SK-N-SH (cell line): ENCODE data around the gene C5orf63. TPM values are rescaled to one million over a fixed set of nuclear protein-coding genes. Genes with fewer than 3 reads are reported as not detected.

Experiments
- CTCF ChIA-PET: fragments of 300-600, 350-600 bp; formaldehyde crosslinking; extraction: SDS; loops from one replicate; lab custom pipeline; 2021; lab: Yijun Ruan, JAX
- POLR2A ChIA-PET: fragments of 350-600 bp; sonication (Branson Sonifier 250); formaldehyde crosslinking; extraction: SDS; loops from one replicate; lab custom pipeline; 2020; ENCODE audit warnings: antibody characterized with exemption, inconsistent platforms; lab: Yijun Ruan, JAX
- DNase-seq: peaks from one replicate; pipeline ENCODE4 v3.0.0; 2012
- H2AFZ ChIP-seq: fragments of 200-600 bp; sonication (generic); 2 replicates; pipeline ENCODE4 v1.8.1; 2016; ENCODE audit warnings: antibody characterized with exemption, mild to moderate bottlenecking, low read depth
- H3F3A ChIP-seq: fragments of 200-600 bp; sonication (generic); replicated peaks from 2 replicates; pipeline ENCODE3; 2016; ENCODE audit warnings: antibody characterized with exemption, mild to moderate bottlenecking; ENCODE audit not compliant: insufficient read depth
- H3K27ac ChIP-seq, 2 experiments: fragments of 200-500 bp in 1 of 2; fragments of 200-600 bp in 1 of 2; sonication (Bioruptor generic) in 1 of 2; sonication (generic), shearing (Covaris generic) in 1 of 2; 2 replicates each; pipeline versions ENCODE4 v1.5.1 to v1.6.1; 2014 to 2016; ENCODE audit warnings: low read depth in 2 of 2, inconsistent platforms in 1 of 2, low read length in 1 of 2, mild to moderate bottlenecking in 1 of 2, mixed read lengths in 1 of 2
- H3K27me3 ChIP-seq: fragments of 200-600 bp; sonication (generic), shearing (Covaris generic); 2 replicates; pipeline ENCODE4 v1.6.1; 2016; ENCODE audit warnings: mixed run types; ENCODE audit not compliant: insufficient read depth
- H3K36me3 ChIP-seq, 2 experiments: fragments of 200-500 bp in 1 of 2; fragments of 200-600 bp in 1 of 2; sonication (Bioruptor generic) in 1 of 2; sonication (generic) in 1 of 2; replicated peaks in 1 of 2; 2 replicates each; pipeline versions ENCODE3 to v1.5.1; 2014 to 2016; ENCODE audit warnings: low read length in 1 of 2, mild to moderate bottlenecking in 1 of 2; ENCODE audit not compliant: insufficient read depth in 2 of 2, control insufficient read depth in 1 of 2
- H3K4me1 ChIP-seq, 2 experiments: fragments of 200-500 bp in 1 of 2; fragments of 200-600 bp in 1 of 2; sonication (Bioruptor generic) in 1 of 2; sonication (generic), shearing (Covaris generic) in 1 of 2; 2 replicates each; pipeline versions ENCODE4 v1.5.1 to v1.6.1; 2014 to 2016; ENCODE audit warnings: low read depth in 1 of 2, low read length in 1 of 2, mixed run types in 1 of 2; ENCODE audit not compliant: insufficient read depth in 2 of 2, control insufficient read depth in 1 of 2
- H3K4me2 ChIP-seq: fragments of 200-600 bp; sonication (generic), shearing (Covaris generic); 2 replicates; pipeline ENCODE4 v1.6.1; 2017; ENCODE audit warnings: mixed run types
- H3K4me3 ChIP-seq, 2 experiments: fragments of 200-500 bp in 1 of 2; fragments of 200-600 bp in 1 of 2; sonication (Bioruptor generic) in 1 of 2; sonication (generic), shearing (Covaris generic) in 1 of 2; 2 replicates each; pipeline versions ENCODE4 v1.5.1 to v1.8.1; 2014 to 2016; ENCODE audit warnings: low read depth in 2 of 2, inconsistent platforms in 1 of 2, low read length in 1 of 2, mild to moderate bottlenecking in 1 of 2, mixed read lengths in 1 of 2, moderate library complexity in 1 of 2
- H3K79me2 ChIP-seq: fragments of 200-600 bp; sonication (generic); 2 replicates; pipeline ENCODE4 v1.8.1; 2017; ENCODE audit warnings: mild to moderate bottlenecking; ENCODE audit not compliant: insufficient read depth
- H3K9ac ChIP-seq: fragments of 200-600 bp; sonication (generic); 2 replicates; pipeline ENCODE4 v1.6.1; 2017; ENCODE audit warnings: mixed run types
- H3K9me2 ChIP-seq: fragments of 200-600 bp; sonication (generic); 2 replicates; pipeline ENCODE4 v1.6.1; 2017; ENCODE audit warnings: mixed run types
- H3K9me3 ChIP-seq: fragments of 200-600 bp; sonication (generic); 2 replicates; pipeline ENCODE4 v1.6.1; 2017; ENCODE audit warnings: mixed run types, mild to moderate bottlenecking, moderate library complexity
- H4K20me1 ChIP-seq: fragments of 200-600 bp; sonication (generic); 2 replicates; pipeline ENCODE4 v1.6.1; 2017; ENCODE audit warnings: mild to moderate bottlenecking, mixed run types; ENCODE audit not compliant: insufficient read depth
- ELF1 ChIP-seq: IDR thresholded peaks from 2 replicates; pipeline ENCODE4 v1.4.0; 2012
- EP300 ChIP-seq, 2 experiments: IDR thresholded peaks; 2 replicates each; pipeline versions ENCODE4 v1.4.0 to v1.6.1; 2012; ENCODE audit warnings: borderline replicate concordance in 1 of 2, low read depth in 1 of 2, low read length in 1 of 2
- EZH2phosphoT487 ChIP-seq: fragments of 200-600 bp; sonication (generic); IDR thresholded peaks from 2 replicates; pipeline ENCODE4 v1.6.1; 2017; ENCODE audit warnings: low read depth, mixed run types, mild to moderate bottlenecking, antibody characterized with exemption, moderate library complexity, borderline replicate concordance
- FOSL2 ChIP-seq: IDR thresholded peaks from 2 replicates; pipeline ENCODE4 v1.4.0; 2012; ENCODE audit warnings: low read depth, mild to moderate bottlenecking, moderate library complexity, borderline replicate concordance
- JUND ChIP-seq: IDR thresholded peaks from 2 replicates; pipeline ENCODE4 v1.4.0; 2012
- MEF2A ChIP-seq: IDR thresholded peaks from 2 replicates; pipeline ENCODE4 v1.4.0; 2012; ENCODE audit warnings: low read depth, borderline replicate concordance
- NFIC ChIP-seq: IDR thresholded peaks from 2 replicates; pipeline ENCODE4 v1.4.0; 2012; ENCODE audit warnings: borderline replicate concordance
- POLR2AphosphoS5 ChIP-seq: IDR thresholded peaks from 2 replicates; pipeline ENCODE4 v1.6.1; 2012; ENCODE audit warnings: low read depth, low read length
- RAD21 ChIP-seq: IDR thresholded peaks from 2 replicates; pipeline ENCODE4 v1.6.1; 2012; ENCODE audit warnings: mild to moderate bottlenecking, low read length
- SIN3A ChIP-seq: IDR thresholded peaks from 2 replicates; pipeline ENCODE4 v1.6.1; 2012; ENCODE audit warnings: low read depth, mild to moderate bottlenecking, low read length, moderate library complexity, borderline replicate concordance
- SMC3 ChIP-seq: IDR thresholded peaks from 2 replicates; pipeline ENCODE4 v1.6.1; 2012; ENCODE audit warnings: low read depth, low read length, improper control_type of control experiment
- TCF12 ChIP-seq: IDR thresholded peaks from 2 replicates; pipeline ENCODE4 v1.4.0; 2012
- TEAD4 ChIP-seq: IDR thresholded peaks from 2 replicates; pipeline ENCODE4 v1.4.0; 2012; ENCODE audit warnings: mild to moderate bottlenecking, borderline replicate concordance; ENCODE audit not compliant: insufficient read depth
- WGBS: methylation state at CpG from one replicate; pipeline ENCODE4 v1.1.6; 2017; ENCODE audit warnings: low lambda C conversion rate; 5-methylcytosine and 5-hydroxymethylcytosine counted together
- polyA plus RNA-seq, 3 experiments: library from polyadenylated mRNA; depleted of rRNA; stranded (reverse); fragments of >200 nt; gene quantifications; 2 replicates each; pipeline ENCODE4 v1.2.3, GENCODE V29; 2012
- TF ChIP-seq, protein P1 (sequence below): IDR thresholded peaks from 2 replicates; pipeline ENCODE4 v1.4.0; 2012; ENCODE audit warnings: low read depth
- TF ChIP-seq, protein P2 (sequence below): IDR thresholded peaks from 2 replicates; pipeline ENCODE4; 2012
- TF ChIP-seq, protein P3 (sequence below): IDR thresholded peaks from 2 replicates; pipeline ENCODE4 v1.6.1; 2012; ENCODE audit warnings: mild to moderate bottlenecking, low read depth, low read length, moderate library complexity

The C5orf63 gene
- polyA plus RNA-seq, 1 of the 3 experiments (the other 2 are of a cell fraction): 3.6 TPM

DNA sequence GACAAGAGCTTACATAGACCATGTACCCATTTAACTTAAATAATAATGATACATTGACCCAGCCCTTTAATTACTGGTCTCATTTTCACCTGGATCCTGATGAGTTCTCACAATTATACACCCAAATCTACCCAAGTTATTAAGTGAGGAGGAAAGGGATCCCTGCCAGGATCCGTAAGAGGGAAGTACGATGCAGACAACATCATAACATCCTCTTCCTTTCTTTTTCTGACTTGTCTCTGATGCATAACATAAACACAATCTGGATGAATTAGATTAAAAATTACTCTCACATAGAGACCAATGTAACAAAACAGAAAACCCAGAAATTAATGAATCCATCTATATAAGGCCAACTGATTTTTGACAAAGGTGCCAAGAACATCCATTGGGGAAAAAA lies 59.9 kb downstream of the C5orf63 start:
- peaks cover 2 to 30% of the 10 kb centered on the region in 2 experiments; a peak in 3 of 4 replicates for H3K4me1 ChIP-seq
- H3K9me2 ChIP-seq: no peaks in the 10 kb centered on the region
- peak overlapping the region; percentile 16 to 63; a peak in 3 of 4 replicates for H3K27ac ChIP-seq
- ChIA-PET POLR2A (no interaction called here), CTCF (no interaction called here)
- H4K20me1 ChIP-seq: no peaks in the 10 kb centered on the region
- H3K9me3 ChIP-seq: no peaks in the 10 kb centered on the region
- TF ChIP-seq, protein P1, sequence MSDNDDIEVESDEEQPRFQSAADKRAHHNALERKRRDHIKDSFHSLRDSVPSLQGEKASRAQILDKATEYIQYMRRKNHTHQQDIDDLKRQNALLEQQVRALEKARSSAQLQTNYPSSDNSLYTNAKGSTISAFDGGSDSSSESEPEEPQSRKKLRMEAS: no peak
- TF ChIP-seq NFIC (no peak), ELF1 (no peak), RAD21 (no peak)
- DNase-seq: no peak
- H3K27me3 ChIP-seq: no peaks in the 10 kb centered on the region
- peaks cover 80% of the 10 kb centered on the region for H3K79me2 ChIP-seq
- H3K4me2 ChIP-seq: peak overlapping the region; percentile 50
- peak overlapping the region in 1 of 2 experiments; percentile 20; a peak in 2 of 4 replicates for H3K4me3 ChIP-seq
- peaks cover 42% of the 10 kb centered on the region for H3F3A ChIP-seq
- 56% methylated on average over 2 of the region's 2 CpGs for WGBS
- no peak overlapping the region for H2AFZ ChIP-seq
- peak overlapping the region; percentile 5; the same call in 1 of the 2 replicates for H3K9ac ChIP-seq
- no peaks in the 10 kb centered on the region for H3K36me3 ChIP-seq

DNA sequence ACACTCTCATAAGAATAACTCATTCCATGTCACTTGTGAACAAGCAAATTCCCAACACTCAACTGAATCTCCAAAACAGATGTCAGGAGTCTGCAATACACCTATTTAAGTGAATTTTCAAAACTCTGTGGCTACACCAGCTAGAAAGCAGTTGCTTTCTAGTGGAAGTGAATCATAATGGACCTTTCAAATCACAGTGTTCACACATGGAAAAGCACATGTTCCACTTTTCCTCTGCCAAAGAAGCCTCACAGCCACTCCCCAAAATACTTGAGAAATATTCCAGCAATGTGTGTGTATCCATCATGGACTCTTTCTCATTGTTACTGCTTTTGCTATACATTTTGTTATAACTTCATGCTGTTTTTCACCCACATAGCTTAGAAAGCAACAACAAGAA lies 60.4 kb downstream of the C5orf63 start:
- no peaks in the 10 kb centered on the region for H4K20me1 ChIP-seq
- H3K27ac ChIP-seq: peak overlapping the region; percentile 16 to 63; a peak in 3 of 4 replicates
- H3K27me3 ChIP-seq: no peaks in the 10 kb centered on the region
- H3F3A ChIP-seq: peaks cover 42% of the 10 kb centered on the region
- H3K9me2 ChIP-seq: no peaks in the 10 kb centered on the region
- no peaks in the 10 kb centered on the region for H3K36me3 ChIP-seq
- no peaks in the 10 kb centered on the region for H3K9me3 ChIP-seq
- DNase-seq: no peak
- TF ChIP-seq FOSL2 (peak; percentile 31; the same call in 1 of the 2 replicates), EZH2phosphoT487 (no peak), EP300 (IDR thresholded peaks at IDR 0.05; ENCODE audit: borderline replicate concordance in 1 of 2, low read depth in 1 of 2, low read length in 1 of 2) (peak in 1 of 2 experiments; percentile 27; a peak in 1 of 4 replicates), SIN3A (0 out of 2 replicates have a peak, but pooled peaks have one; percentile 33), MEF2A (no peak), JUND (no peak), TEAD4 (0 out of 2 replicates have a peak, but pooled peaks have one; percentile 31), TCF12 (peak; percentile 67), NFIC (peak; percentile 51), POLR2AphosphoS5 (no peak), SMC3 (no peak)
- TF ChIP-seq, protein P1: peak; percentile 94
- TF ChIP-seq, protein P2, sequence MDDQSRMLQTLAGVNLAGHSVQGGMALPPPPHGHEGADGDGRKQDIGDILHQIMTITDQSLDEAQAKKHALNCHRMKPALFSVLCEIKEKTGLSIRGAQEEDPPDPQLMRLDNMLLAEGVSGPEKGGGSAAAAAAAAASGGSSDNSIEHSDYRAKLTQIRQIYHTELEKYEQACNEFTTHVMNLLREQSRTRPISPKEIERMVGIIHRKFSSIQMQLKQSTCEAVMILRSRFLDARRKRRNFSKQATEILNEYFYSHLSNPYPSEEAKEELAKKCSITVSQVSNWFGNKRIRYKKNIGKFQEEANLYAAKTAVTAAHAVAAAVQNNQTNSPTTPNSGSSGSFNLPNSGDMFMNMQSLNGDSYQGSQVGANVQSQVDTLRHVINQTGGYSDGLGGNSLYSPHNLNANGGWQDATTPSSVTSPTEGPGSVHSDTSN: peak; percentile 8; the same call in 1 of the 2 replicates
- TF ChIP-seq, protein P3, sequence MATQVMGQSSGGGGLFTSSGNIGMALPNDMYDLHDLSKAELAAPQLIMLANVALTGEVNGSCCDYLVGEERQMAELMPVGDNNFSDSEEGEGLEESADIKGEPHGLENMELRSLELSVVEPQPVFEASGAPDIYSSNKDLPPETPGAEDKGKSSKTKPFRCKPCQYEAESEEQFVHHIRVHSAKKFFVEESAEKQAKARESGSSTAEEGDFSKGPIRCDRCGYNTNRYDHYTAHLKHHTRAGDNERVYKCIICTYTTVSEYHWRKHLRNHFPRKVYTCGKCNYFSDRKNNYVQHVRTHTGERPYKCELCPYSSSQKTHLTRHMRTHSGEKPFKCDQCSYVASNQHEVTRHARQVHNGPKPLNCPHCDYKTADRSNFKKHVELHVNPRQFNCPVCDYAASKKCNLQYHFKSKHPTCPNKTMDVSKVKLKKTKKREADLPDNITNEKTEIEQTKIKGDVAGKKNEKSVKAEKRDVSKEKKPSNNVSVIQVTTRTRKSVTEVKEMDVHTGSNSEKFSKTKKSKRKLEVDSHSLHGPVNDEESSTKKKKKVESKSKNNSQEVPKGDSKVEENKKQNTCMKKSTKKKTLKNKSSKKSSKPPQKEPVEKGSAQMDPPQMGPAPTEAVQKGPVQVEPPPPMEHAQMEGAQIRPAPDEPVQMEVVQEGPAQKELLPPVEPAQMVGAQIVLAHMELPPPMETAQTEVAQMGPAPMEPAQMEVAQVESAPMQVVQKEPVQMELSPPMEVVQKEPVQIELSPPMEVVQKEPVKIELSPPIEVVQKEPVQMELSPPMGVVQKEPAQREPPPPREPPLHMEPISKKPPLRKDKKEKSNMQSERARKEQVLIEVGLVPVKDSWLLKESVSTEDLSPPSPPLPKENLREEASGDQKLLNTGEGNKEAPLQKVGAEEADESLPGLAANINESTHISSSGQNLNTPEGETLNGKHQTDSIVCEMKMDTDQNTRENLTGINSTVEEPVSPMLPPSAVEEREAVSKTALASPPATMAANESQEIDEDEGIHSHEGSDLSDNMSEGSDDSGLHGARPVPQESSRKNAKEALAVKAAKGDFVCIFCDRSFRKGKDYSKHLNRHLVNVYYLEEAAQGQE: no peak
- peak overlapping the region; percentile 5; the same call in 1 of the 2 replicates for H3K9ac ChIP-seq
- CTCF ChIA-PET: no interaction called here
- H3K4me3 ChIP-seq: peak overlapping the region in 1 of 2 experiments; percentile 20; a peak in 2 of 4 replicates
- H3K79me2 ChIP-seq: peaks cover 82% of the 10 kb centered on the region
- H3K4me1 ChIP-seq: peaks cover 2 to 30% of the 10 kb centered on the region in 2 experiments; a peak in 3 of 4 replicates
- POLR2A ChIA-PET: no interaction called here
- H3K4me2 ChIP-seq: peak overlapping the region; percentile 50
- no peak overlapping the region for H2AFZ ChIP-seq
